ENCODE data around the gene TCF7. TPM values are rescaled to one million over a fixed set of nuclear protein-coding genes. Genes with fewer than 3 reads are reported as not detected.

The TCF7 gene
- total RNA-seq, 1 experiment from 2014 or later: 3.1 TPM

DNA sequence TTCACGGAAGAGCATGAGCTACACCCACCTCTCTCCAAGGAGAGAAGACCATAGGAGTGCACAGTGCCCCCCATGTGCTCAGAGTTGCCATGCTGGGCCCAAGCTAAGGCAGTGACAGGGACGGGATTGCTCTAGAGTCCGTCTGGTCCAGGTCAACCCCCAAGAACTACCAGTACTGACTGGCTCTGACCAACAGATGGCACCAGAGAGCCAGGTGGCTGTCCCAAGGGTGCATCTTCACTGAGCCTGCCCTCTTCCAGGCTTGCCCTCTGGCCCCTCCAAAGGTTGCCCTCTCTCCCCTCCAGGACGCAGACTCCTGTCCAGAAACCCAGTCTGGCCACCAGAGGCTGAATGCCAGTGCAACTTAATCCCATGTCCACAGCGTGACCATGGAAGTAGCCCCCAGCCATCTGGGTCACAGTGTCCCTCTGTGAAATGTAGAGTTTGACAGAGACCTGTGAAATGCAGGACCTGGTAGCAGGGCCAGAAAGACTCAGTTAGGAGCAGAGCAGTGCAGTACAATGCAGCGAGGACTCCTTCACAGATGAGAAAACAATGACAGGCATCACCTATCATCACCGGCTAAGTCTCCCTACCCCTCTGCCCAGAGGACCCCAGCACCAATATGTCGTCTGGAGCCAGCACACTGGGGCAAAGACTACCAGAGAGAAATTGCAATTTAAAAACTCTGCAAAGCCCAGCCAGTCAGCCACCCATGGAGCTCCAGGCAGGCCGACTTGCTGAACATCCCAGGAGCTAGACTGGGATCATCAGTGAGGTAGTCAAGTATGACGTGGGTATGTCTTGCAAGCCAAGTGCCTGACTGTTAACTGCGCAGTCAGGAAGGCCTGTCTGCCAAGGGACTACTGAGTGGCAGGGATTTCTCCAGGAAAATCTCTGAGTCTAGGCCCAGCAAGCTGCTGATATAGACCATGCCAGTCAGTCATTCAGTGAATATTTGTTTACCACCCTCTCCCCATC lies 70.0 kb downstream of the TCF7 start:
- in situ Hi-C loops (cut with HindIII; ENCODE audit: low pct_unique_long_range_greater_than_20kb, low sequenced_read_pairs): no loop called here
- DNase-seq (ENCODE audit: low read depth, low spot score): peak; percentile 79

DNA sequence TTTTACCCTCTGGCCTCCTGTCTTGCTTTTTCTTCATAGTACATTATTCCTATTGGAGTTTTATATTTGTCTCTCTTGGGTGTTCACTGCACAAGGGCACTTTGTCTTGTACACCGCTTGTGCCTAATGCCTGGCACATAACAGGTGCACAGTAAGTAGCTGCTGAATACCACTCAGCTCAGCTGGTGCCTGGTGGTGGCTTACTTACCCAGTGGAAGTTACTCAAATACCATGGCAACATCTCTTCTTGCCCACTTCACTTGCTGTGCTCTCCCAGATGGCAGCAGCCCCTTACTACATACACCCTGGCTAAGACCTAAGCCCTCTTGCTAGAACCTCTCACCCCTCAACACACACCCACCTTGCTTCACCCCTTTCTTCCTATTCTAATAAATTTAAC lies 73.6 kb downstream of the TCF7 start:
- in situ Hi-C loops (cut with HindIII; ENCODE audit: low pct_unique_long_range_greater_than_20kb, low sequenced_read_pairs): no loop called here
- DNase-seq (ENCODE audit: low read depth, low spot score): no peak

DNA sequence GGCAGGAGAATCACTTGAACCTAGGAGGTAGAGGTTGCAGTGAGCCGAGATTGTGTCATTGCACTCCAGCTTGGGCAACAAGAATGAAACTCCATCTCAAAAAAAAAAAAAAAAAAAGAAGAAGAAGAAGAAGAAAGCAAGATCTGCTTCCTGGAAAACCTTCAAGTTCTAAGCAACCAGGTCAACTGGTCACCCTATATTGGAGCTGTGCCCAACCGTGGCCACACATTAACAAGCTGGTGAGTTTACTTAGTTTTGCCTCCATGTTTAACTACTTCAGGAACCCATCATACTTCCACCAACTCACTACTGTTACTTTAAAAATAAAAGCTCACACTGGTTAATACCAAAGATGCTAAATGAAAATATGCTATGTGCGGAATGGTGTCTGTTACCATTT lies 74.5 kb downstream of the TCF7 start:
- in situ Hi-C loops (cut with HindIII; ENCODE audit: low pct_unique_long_range_greater_than_20kb, low sequenced_read_pairs): no loop called here
- no peak for DNase-seq (ENCODE audit: low read depth, low spot score)

DNA sequence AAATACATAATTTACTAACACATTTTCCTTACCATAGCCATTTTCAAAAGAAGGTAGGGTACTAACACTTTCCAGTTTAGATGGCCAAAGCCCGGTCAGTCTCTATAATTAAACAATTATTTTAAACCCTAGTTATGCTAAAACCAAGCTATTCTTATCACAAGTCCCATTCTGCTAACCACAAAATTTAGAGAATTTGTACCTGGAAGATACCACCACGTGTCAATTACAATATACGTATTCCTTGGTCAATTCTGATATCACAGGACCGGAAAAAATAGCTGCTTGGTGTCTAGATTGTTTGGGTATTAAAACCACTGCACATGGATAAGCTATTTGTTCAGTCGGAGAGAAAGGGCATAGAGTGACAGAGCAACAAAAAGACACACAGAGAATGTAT lies 81.2 kb downstream of the TCF7 start:
- DNase-seq (ENCODE audit: low read depth, low spot score): no peak
- in situ Hi-C loops (cut with HindIII; ENCODE audit: low pct_unique_long_range_greater_than_20kb, low sequenced_read_pairs): no loop called here

Small RNAs within 50 kb of the gene (small RNA-seq; reads per million reads assigned to genes)
- gene AC008608.1: 0 reads per million in 2 experiments

Other genes starting within 250 kb of the TCF7 start
- 108 and 121 TPM in 2 replicates for gene C5orf15, start 146.1 kb upstream of the TCF7 start, total RNA-seq (2014; rRNA removed; shearing (Covaris generic))
- 566 and 620 TPM in 2 replicates for gene VDAC1, start 109.7 kb upstream of the TCF7 start, total RNA-seq (2014; rRNA removed; shearing (Covaris generic))
- 311 and 315 TPM in 2 replicates for gene SKP1, start 62.3 kb downstream of the TCF7 start, total RNA-seq (2014; rRNA removed; shearing (Covaris generic))
- 123 and 144 TPM in 2 replicates for gene PPP2CA, start 111.4 kb downstream of the TCF7 start, total RNA-seq (2014; rRNA removed; shearing (Covaris generic))